KOPT-K1 (cell line): ENCODE data around the gene KBTBD8.

Source experiments
- H3K27ac ChIP-seq: fragments of 200-600 bp; sonication (generic); 2 replicates; pipeline ENCODE4 v1.5.1; 2016; ENCODE audit warnings: antibody characterized with exemption, mild to moderate bottlenecking, low read depth, low read length; ENCODE audit not compliant: poor library complexity, severe bottlenecking
- H3K36me3 ChIP-seq: fragments of 200-600 bp; sonication (generic); 2 replicates; pipeline ENCODE4 v1.5.1; 2017; ENCODE audit warnings: antibody characterized with exemption, mild to moderate bottlenecking, low read length, moderate library complexity; ENCODE audit not compliant: insufficient read depth
- H3K9me3 ChIP-seq: fragments of 200-600 bp; sonication (generic); 2 replicates; pipeline ENCODE4 v1.5.1; 2017; ENCODE audit warnings: antibody characterized with exemption, low read length, mild to moderate bottlenecking; ENCODE audit not compliant: insufficient read depth, poor library complexity, severe bottlenecking

KBTBD8 gene

DNA sequence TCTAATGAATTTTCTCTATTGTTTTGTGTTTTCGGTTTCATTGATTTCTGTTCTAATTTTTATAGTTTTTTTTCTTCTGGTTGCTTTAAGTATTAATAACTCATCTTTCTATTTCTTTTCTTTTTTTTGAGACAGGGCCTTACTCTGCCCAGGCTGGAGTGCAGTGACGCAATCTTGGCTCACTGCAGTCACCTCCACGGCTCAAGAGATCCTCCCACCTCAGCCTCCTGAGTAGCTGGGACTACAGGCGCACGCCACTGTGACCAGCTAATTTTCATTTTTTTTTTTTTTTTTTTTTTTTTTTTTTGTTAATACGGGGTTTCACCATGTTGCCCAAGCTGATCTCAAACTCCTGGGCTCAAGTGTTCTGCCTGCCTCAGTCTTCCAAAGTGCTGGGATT lies 14.5 kb downstream of the KBTBD8 start:
- Histone ChIP-seq H3K9me3 (no peaks in the 10 kb centered on the region), H3K27ac (no peak overlapping the region), H3K36me3 (peaks cover 27% of the 10 kb centered on the region)

DNA sequence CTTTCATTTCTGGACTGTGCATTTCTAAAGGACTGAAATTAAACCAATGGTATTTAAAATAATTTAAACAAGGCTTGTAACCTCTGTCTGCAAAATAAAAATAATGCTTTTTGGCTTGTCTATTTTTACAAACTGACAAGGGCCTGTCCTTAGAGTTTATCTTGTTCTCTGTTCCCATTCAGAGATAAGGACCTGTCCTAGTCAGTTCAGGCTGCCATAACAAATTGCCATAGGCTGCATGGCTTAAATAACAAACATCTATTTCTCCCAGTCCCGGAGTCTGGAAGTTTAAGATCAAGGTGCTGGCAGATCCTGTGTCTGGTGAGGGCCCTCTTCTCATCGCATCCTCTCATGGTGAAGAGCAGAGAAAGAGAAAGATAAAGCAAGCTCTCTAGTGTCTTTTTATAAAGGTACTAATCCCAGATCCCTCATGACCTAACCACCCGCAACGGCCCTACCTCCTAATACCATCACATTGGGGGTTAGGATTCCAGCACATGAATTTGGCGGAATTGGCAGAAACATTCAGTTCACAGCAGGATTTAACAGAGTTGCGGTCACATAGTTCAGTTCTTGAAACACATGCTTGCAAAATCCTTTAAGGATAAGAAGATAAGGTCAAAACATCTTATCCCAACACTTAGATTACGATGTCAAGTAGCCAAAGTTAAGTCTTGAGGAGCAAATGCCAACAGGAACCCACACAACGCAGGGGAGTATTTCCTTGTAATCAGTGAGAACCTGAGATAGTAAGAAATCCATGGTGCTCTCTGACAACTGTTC lies 17.8 kb downstream of the KBTBD8 start:
- Histone ChIP-seq H3K9me3 (no peaks in the 10 kb centered on the region), H3K36me3 (0 out of 2 replicates have a peak, but pooled peaks cover 2% of the 10 kb centered on the region), H3K27ac (no peak overlapping the region)

DNA sequence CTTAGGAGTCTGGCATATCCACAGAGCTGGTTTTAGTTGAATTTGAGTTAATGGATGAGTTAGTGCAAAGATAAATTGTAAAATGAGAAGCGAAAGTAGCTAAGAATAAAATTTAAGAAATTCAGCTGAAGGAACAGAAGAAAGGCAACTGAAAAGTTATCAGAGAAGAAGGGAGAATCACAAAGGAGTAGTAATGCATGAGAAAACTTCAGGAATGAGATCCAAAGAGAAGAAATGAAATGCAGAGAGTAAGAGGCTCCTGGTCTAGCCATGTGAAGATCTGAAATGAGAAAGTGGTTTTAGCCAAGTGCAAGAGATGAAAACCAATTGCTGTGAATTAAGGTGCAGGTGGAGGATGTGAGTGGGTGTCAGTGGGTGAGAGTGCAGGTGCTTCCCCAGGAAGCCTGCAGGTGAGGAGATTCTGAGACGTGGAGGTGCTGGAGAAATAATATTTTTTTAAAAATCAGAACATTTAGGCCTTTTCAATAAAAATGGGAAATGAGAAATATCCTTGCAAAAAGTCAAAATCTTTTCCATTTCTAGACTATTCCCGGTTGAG lies 18.5 kb downstream of the KBTBD8 start:
- no peaks in the 10 kb centered on the region for H3K9me3 ChIP-seq
- no peak overlapping the region for H3K27ac ChIP-seq

DNA sequence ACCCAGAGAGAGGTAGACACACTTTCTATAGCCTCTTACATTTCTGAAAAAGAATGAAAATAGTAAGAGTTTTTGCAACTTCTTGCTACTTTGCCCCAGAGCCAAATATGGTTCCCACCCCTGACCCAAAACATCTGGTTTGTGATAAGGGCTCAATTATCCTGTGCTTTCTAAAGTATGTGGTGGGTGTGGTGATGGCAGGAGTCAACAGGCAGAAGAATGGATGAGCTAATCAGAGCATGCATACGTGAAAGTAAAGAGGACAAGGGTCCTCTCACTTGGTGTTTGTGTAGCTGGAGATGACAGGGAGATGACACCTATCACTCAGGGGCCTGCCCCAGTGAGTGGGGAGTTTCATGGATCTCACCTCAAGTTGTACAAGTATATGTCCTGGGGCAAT lies 19.1 kb downstream of the KBTBD8 start:
- no peaks in the 10 kb centered on the region for H3K9me3 ChIP-seq
- no peak overlapping the region for H3K27ac ChIP-seq
- no peaks in the 10 kb centered on the region for H3K36me3 ChIP-seq

More for the DNA sequence above, 18.5 kb downstream of the KBTBD8 start:
- no peaks in the 10 kb centered on the region for H3K36me3 ChIP-seq

DNA sequence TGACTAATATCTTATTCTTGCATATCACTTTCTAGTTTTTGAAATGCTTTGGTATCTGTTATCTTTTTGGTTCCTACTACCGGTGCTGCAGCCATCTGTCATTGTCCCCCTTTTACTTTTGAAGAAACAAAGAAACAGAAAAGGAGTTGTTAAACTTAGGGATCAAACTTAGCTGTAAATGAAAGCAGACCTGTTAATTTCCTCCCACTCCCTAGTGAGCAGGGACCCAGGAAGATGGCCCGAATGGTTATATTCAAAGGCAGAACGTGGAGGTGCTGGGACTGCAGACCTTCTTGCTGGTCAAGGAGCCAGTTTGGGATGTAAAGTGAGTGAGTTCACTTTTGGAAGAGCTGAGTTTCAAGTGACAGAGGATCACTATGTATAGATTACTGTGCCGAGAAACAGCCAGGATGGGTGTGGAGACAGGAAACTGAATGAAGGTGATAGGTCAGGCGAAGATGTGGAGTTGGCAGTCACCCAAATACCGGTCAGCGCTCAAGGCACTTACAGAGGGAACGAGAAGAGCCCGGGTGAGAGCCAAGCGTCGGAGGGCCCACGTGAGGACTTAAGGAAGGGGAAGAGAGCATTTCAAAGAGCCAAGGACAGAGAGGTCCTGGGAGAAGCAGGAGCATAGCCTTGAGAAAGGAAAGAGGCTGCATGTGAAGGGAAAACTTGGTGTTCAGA lies 20.1 kb downstream of the KBTBD8 start:
- Histone ChIP-seq H3K36me3 (no peaks in the 10 kb centered on the region), H3K9me3 (no peaks in the 10 kb centered on the region), H3K27ac (no peak overlapping the region)

DNA sequence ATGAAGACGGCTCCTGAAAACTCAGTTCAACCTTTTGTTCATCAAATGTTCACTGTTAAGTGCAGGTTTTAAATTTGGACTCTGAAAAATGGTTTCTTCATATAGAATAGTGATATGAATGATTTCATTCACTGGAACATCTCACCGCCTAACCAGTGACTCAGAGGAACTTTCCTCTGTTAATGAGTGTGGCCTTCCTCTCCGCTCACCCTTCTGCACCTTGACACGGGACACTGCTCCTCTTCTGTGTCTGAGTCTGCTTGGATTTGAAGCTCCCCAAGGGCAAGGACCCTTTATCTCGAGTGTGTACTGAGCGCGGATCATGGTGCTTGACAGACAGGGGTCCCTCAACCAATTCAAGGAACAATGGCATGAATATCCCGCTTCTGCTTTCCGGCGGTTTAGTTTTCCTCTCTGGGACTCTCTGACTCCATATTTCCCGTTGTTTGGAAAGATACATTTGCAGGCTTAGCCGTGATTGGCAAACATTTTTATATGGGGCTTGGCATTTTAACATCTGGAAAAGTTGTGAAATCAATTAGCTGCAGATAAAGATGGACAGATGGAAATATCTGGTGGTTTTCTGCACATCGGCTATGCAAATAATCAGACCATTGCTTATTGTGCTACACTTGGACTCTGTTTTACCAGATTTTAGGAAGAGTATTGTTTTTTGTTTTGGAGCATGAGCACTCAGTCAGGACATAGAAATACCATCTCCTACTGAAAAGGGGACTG lies 20.9 kb downstream of the KBTBD8 start:
- H3K27ac ChIP-seq, result no peak overlapping the region
- no peaks in the 10 kb centered on the region for H3K9me3 ChIP-seq
- no peaks in the 10 kb centered on the region for H3K36me3 ChIP-seq

DNA sequence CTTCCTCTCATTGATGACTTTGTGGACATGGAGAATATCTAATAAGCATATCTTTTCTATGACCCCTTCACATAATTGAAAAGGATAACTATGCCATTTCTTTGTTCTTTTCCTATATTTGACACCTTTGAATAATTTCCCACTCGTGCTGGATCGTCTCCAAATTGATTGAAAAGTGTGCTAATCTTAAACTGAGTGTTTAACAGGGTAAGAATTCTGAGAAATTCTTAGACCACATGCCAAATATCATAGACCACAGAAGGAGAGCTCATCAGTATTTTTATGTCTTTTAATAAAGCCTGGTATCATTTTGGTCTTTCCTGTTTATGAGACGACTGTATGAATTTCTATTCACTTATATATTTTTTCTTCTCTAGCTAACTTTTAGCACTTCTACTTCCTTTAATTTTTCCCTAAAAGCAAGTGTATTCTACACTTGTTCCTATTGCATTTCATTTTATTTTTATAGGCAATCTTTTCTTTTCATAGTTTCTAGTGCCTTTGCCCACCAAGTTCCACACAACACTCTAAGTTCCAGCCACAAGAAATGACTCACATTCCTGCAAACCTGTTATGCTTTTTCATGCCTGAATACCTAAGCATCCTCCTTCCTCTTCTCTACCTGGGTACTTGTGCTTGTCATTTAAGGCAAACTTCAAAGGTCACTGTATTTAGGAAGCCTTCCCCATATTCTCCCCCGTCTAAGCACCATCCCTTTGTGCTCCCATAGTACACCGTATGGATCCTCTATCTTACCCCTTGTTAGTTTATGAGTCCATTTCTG lies 30.1 kb downstream of the KBTBD8 start:
- Histone ChIP-seq H3K36me3 (no peaks in the 10 kb centered on the region), H3K27ac (no peak overlapping the region), H3K9me3 (no peaks in the 10 kb centered on the region)

DNA sequence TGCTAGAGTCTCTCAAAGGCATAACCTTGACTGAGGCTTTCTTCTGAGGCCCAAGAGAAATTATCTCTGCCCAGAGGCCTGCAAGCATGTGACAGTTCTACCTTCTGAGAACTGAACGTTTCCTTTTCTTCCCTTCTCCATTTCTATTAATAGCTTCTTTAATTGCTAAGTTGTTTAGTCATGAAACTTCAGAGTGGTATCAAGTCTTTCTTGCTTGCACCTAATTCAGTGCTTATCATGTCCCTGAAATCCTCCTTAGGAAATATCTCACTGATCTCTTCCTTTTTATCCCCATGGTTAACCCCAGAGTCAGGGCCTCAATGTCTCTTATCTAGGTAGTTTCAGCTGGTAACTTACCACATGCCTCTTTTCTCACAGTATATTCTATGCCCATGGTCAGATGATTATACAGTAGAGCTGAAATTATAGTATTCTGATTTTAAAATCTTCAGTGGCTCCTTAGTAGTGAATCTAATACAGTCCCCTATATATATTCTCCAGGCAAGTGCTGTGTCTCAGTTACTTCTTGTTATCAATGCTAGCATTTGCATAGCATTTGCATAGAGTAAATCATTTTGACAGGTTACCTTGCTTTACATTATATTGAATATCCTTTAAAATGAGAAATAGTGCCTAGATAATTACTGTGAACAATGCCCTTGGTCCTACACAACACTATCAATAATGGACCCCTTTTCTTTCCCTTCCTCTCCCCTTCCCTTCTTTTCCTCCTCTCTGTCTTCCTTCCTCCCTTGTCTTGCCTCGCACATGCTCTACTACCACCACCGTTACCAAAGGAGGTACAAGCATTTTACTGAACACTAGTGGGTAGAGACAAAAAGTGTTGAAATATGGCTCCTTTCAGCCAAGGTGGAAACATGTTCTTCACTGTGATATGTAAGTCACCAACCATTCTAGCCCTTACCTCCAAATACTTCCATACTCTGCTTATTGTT lies 33.0 kb downstream of the KBTBD8 start:
- H3K9me3 ChIP-seq, result no peaks in the 10 kb centered on the region
- H3K27ac ChIP-seq, result no peak overlapping the region
- H3K36me3 ChIP-seq, result no peaks in the 10 kb centered on the region

DNA sequence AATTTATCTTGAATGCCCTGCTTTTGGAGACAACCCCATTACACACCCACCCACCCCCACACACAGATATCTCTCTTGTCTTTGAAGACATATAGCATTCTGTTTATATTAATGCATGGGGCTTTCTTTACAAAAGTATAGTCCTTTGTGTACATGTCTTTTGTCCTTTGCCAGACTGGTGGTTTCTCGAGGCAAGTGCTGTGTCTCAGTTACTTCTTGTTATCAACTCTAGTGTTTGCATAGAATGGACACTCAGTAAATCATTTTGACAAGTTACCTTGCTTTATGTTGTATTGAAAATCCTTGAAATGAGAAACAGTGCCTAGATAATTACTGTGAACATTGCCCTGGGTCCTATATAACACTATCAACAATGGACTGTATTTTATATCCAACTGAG lies 33.9 kb downstream of the KBTBD8 start:
- Histone ChIP-seq H3K36me3 (no peaks in the 10 kb centered on the region), H3K9me3 (no peaks in the 10 kb centered on the region), H3K27ac (no peak overlapping the region)

DNA sequence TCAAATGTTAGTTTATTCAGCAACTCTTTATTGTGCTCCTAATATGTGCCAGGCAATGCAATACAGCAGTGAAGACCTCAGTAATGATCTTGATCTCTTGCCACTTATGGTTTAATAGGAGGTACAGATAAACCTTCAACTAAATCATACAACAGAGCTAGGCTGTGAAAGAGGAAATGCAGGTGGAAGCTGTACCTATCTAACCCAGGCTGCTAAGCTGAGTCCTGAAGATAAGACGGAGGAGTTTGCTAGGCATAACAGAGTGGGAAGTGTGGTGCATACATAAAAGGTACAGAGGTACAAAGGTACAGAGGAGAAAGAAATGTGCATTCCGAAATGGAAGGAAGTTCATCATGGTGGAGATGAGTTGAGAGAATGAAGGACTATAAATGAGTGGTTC lies 35.0 kb downstream of the KBTBD8 start:
- no peak overlapping the region for H3K27ac ChIP-seq
- no peaks in the 10 kb centered on the region for H3K36me3 ChIP-seq
- no peaks in the 10 kb centered on the region for H3K9me3 ChIP-seq

DNA sequence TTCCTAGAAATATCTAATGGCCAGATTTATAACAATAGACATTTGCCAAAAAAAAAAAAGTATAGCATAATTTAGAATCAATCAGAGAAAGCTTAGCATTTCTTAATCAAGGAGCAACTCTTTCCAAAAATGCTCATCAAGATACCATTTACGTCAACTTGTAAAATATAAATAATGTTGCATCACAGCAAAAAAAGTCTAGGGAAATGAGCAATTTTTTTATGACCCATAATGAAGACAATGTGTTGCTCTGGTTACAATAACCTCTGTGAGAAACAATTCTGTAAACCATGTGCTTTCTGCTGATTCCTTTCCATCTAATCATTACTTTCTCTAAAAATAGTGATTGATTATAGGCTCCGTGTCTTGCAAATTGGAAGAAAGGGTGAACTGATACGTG lies 36.3 kb downstream of the KBTBD8 start:
- Histone ChIP-seq H3K36me3 (no peaks in the 10 kb centered on the region), H3K9me3 (no peaks in the 10 kb centered on the region), H3K27ac (no peak overlapping the region)

DNA sequence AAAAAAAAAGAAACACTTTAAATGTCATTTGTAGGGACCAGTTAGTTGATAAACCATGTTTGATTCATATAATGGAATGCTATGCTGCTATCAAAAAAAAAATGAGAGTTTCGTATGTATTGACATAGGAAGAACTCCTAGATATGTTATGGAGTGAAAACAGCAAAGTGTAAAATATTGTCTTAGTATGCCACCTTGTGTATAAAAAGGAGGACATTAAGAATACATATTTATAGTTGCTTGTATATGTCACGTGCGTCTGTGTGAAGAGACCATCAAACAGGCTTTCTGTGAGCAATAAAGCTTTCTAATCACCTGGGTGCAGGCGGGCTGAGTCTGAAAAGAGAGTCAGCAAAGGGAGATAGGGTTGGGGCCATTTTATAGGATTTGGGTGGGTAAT lies 39.5 kb downstream of the KBTBD8 start:
- H3K36me3 ChIP-seq, result no peaks in the 10 kb centered on the region
- H3K9me3 ChIP-seq, result no peaks in the 10 kb centered on the region
- no peak overlapping the region for H3K27ac ChIP-seq

DNA sequence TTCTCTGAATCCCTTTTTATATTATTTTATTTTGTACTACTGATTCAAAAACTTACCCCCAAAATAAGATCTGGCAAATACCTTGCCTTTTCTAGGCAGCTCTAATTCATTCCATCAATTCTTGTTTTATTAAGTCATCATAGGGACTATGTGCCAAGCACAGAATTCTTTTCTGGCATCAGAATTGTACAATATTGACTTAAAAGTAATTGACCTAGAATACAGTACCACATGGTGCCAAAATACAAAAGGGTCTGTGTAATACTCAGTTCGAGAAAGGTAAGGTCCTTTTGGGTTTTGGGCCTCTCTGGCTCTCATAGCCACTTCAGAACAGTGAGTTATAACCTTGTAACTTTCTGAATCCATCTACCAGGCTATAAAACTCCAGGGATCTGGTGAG lies 46.2 kb downstream of the KBTBD8 start:
- Histone ChIP-seq H3K36me3 (no peaks in the 10 kb centered on the region), H3K9me3 (no peaks in the 10 kb centered on the region), H3K27ac (no peak overlapping the region)

DNA sequence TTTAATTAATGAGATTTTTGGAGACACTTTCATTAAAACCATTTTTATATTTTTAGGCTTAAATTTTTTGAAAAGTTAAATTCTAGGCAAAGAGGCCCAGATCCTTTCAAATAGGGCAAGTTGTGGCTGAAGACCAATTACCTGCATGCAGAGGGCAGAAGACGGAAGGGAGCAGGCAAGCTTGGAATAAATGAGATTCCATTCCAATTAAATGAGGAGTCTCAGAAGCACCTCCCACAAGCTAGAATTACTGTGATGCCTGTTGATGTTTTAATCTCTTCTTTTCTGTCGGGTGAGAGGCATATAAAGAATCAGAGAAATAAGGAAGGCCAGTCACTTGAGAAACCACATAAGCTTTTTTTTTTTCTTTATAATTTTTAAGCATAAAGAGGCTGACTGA lies 46.8 kb downstream of the KBTBD8 start:
- Histone ChIP-seq H3K36me3 (no peaks in the 10 kb centered on the region), H3K9me3 (no peaks in the 10 kb centered on the region), H3K27ac (no peak overlapping the region)
